Activated naive CD4-positive, alpha-beta T cell treated with anti-CD3 and anti-CD28 coated beads, Interleukin-2, amount 10 ng/mL, durations not matched to agents 7 days and 5 days (primary cell): ENCODE data around the gene PDPN.

Experiments
- CTCF ChIA-PET: fragments of 350-600 bp; sonication (Branson Sonifier 250); formaldehyde crosslinking; loops from one replicate; lab custom pipeline; 2021; ENCODE audit warnings: antibody characterized with exemption; lab: Charles Lee
- DNase-seq: peaks from one replicate; pipeline ENCODE4 v3.0.0-alpha.2; 2020
- H3K27ac Mint-ChIP-seq: one replicate; pipeline ENCODE4 v1.8.0; 2021; ENCODE audit warnings: mild to moderate bottlenecking, moderate library complexity, mixed read lengths
- H3K27me3 Mint-ChIP-seq: one replicate; pipeline ENCODE4 v1.8.0; 2021; ENCODE audit warnings: mild to moderate bottlenecking, mixed read lengths
- H3K36me3 Mint-ChIP-seq: one replicate; pipeline ENCODE4 v1.8.0; 2021; ENCODE audit warnings: mixed read lengths
- H3K4me1 Mint-ChIP-seq: one replicate; pipeline ENCODE4 v1.8.0; 2021; ENCODE audit warnings: mixed read lengths
- H3K4me3 Mint-ChIP-seq: one replicate; pipeline ENCODE4 v1.8.0; 2021; ENCODE audit warnings: mild to moderate bottlenecking, moderate library complexity, mixed read lengths
- H3K9me3 Mint-ChIP-seq: one replicate; pipeline ENCODE4 v1.8.0; 2021; ENCODE audit warnings: mixed read lengths

PDPN gene

GRCh38 chr1:13583595-13583965, at the start of gene PDPN:
Gene PDPN, plus strand, starts transcription at chr1:13583832. Its CDS starts 202 bp downstream, at chr1:13584034.
- H3K36me3 Mint-ChIP-seq: no peaks in the 10 kb centered on the region
- H3K4me1 Mint-ChIP-seq: no peaks in the 10 kb centered on the region
- CTCF ChIA-PET: no interaction called here
- peak within 1 kb of the TSS; percentile 28 for H3K27ac Mint-ChIP-seq
- peaks cover 72% of the 10 kb centered on the region for H3K27me3 Mint-ChIP-seq
- H3K9me3 Mint-ChIP-seq: no peaks in the 10 kb centered on the region
- no peak for DNase-seq
- no peak within 1 kb of the TSS for H3K4me3 Mint-ChIP-seq

GRCh38 chr1:13535227-13535626, 48.4 kb upstream of the PDPN start:
- no peaks in the 10 kb centered on the region for H3K4me1 Mint-ChIP-seq
- H3K27ac Mint-ChIP-seq: no peak overlapping the region
- CTCF ChIA-PET: no interaction called here
- no peak for DNase-seq
- no peak overlapping the region for H3K4me3 Mint-ChIP-seq
- H3K27me3 Mint-ChIP-seq: no peaks in the 10 kb centered on the region
- H3K36me3 Mint-ChIP-seq: no peaks in the 10 kb centered on the region
- H3K9me3 Mint-ChIP-seq: no peaks in the 10 kb centered on the region

GRCh38 chr1:13536571-13536970, 47.1 kb upstream of the PDPN start:
- CTCF ChIA-PET: no interaction called here

GRCh38 chr1:13538832-13539231, 44.8 kb upstream of the PDPN start:
- H3K36me3 Mint-ChIP-seq: no peaks in the 10 kb centered on the region
- H3K27ac Mint-ChIP-seq: no peak overlapping the region
- CTCF ChIA-PET: interaction anchor here (0.7 kb wide), 1 partner anchor 8 kb away, joined by 3 read pairs; no protein-coding TSS in a partner anchor
- no peaks in the 10 kb centered on the region for H3K9me3 Mint-ChIP-seq
- H3K27me3 Mint-ChIP-seq: no peaks in the 10 kb centered on the region
- DNase-seq: no peak
- H3K4me1 Mint-ChIP-seq: no peaks in the 10 kb centered on the region
- no peak overlapping the region for H3K4me3 Mint-ChIP-seq

More at GRCh38 chr1:13536571-13536970, 47.1 kb upstream of the PDPN start:
- no peaks in the 10 kb centered on the region for H3K9me3 Mint-ChIP-seq
- H3K36me3 Mint-ChIP-seq: no peaks in the 10 kb centered on the region
- H3K27ac Mint-ChIP-seq: no peak overlapping the region
- DNase-seq: no peak
- H3K4me1 Mint-ChIP-seq: no peaks in the 10 kb centered on the region
- H3K4me3 Mint-ChIP-seq: no peak overlapping the region
- H3K27me3 Mint-ChIP-seq: no peaks in the 10 kb centered on the region

- H3K9me3 Mint-ChIP-seq: no peaks in the 10 kb centered on the region
- CTCF ChIA-PET: interaction anchor here (0.7 kb wide), 1 partner anchor 9 kb away, joined by 3 read pairs; no protein-coding TSS in a partner anchor
- no peak for DNase-seq
- no peak overlapping the region for H3K4me3 Mint-ChIP-seq
- H3K27me3 Mint-ChIP-seq: no peaks in the 10 kb centered on the region
- no peak overlapping the region for H3K27ac Mint-ChIP-seq
- no peaks in the 10 kb centered on the region for H3K36me3 Mint-ChIP-seq
- H3K4me1 Mint-ChIP-seq: no peaks in the 10 kb centered on the region
Observed at GRCh38 chr1:13539683-13540082, 43.9 kb upstream of the PDPN start.

- no peaks in the 10 kb centered on the region for H3K4me1 Mint-ChIP-seq
- no peaks in the 10 kb centered on the region for H3K9me3 Mint-ChIP-seq
- no peaks in the 10 kb centered on the region for H3K36me3 Mint-ChIP-seq
- H3K27ac Mint-ChIP-seq: no peak overlapping the region
- H3K4me3 Mint-ChIP-seq: no peak overlapping the region
- CTCF ChIA-PET: no interaction called here
- DNase-seq: no peak
- H3K27me3 Mint-ChIP-seq: no peaks in the 10 kb centered on the region
Observed at GRCh38 chr1:13540866-13541265, 42.8 kb upstream of the PDPN start.

GRCh38 chr1:13541435-13542215, 42.0 kb upstream of the PDPN start:
- no peak overlapping the region for H3K27ac Mint-ChIP-seq
- DNase-seq: no peak
- CTCF ChIA-PET: no interaction called here

GRCh38 chr1:13543451-13544220, 40.0 kb upstream of the PDPN start:
- Mint-ChIP-seq H3K9me3 (no peaks in the 10 kb centered on the region), H3K27me3 (no peaks in the 10 kb centered on the region), H3K36me3 (no peaks in the 10 kb centered on the region), H3K27ac (no peak overlapping the region), H3K4me1 (no peaks in the 10 kb centered on the region), H3K4me3 (no peak overlapping the region)
- CTCF ChIA-PET: no interaction called here
- no peak for DNase-seq

More at GRCh38 chr1:13541435-13542215, 42.0 kb upstream of the PDPN start:
- no peaks in the 10 kb centered on the region for H3K9me3 Mint-ChIP-seq
- H3K4me3 Mint-ChIP-seq: no peak overlapping the region
- no peaks in the 10 kb centered on the region for H3K36me3 Mint-ChIP-seq
- no peaks in the 10 kb centered on the region for H3K27me3 Mint-ChIP-seq
- H3K4me1 Mint-ChIP-seq: no peaks in the 10 kb centered on the region

- no peak overlapping the region for H3K27ac Mint-ChIP-seq
- H3K4me1 Mint-ChIP-seq: no peaks in the 10 kb centered on the region
- H3K9me3 Mint-ChIP-seq: no peaks in the 10 kb centered on the region
- no peak for DNase-seq
- CTCF ChIA-PET: no interaction called here
- H3K27me3 Mint-ChIP-seq: peaks cover 2% of the 10 kb centered on the region
- H3K4me3 Mint-ChIP-seq: no peak overlapping the region
- no peaks in the 10 kb centered on the region for H3K36me3 Mint-ChIP-seq
Observed at GRCh38 chr1:13544221-13544556, 39.4 kb upstream of the PDPN start.

- no peaks in the 10 kb centered on the region for H3K9me3 Mint-ChIP-seq
- no peak for DNase-seq
- H3K4me3 Mint-ChIP-seq: no peak overlapping the region
- H3K4me1 Mint-ChIP-seq: no peaks in the 10 kb centered on the region
- H3K36me3 Mint-ChIP-seq: no peaks in the 10 kb centered on the region
- H3K27ac Mint-ChIP-seq: no peak overlapping the region
- H3K27me3 Mint-ChIP-seq: peaks cover 7% of the 10 kb centered on the region
- CTCF ChIA-PET: no interaction called here
Observed at GRCh38 chr1:13546791-13547190, 36.8 kb upstream of the PDPN start.

- Mint-ChIP-seq H3K4me1 (no peaks in the 10 kb centered on the region), H3K36me3 (no peaks in the 10 kb centered on the region), H3K4me3 (no peak overlapping the region), H3K9me3 (no peaks in the 10 kb centered on the region), H3K27me3 (peaks cover 7% of the 10 kb centered on the region), H3K27ac (no peak overlapping the region)
- CTCF ChIA-PET: no interaction called here
- no peak for DNase-seq
Observed at GRCh38 chr1:13548281-13548680, 35.4 kb upstream of the PDPN start.

GRCh38 chr1:13549021-13549420, 34.6 kb upstream of the PDPN start:
- Mint-ChIP-seq H3K27me3 (peaks cover 7% of the 10 kb centered on the region), H3K27ac (no peak overlapping the region), H3K4me1 (no peaks in the 10 kb centered on the region), H3K36me3 (no peaks in the 10 kb centered on the region), H3K4me3 (no peak overlapping the region), H3K9me3 (no peaks in the 10 kb centered on the region)
- CTCF ChIA-PET: no interaction called here
- DNase-seq: no peak

- H3K4me1 Mint-ChIP-seq: no peaks in the 10 kb centered on the region
- no peak for DNase-seq
- no peak overlapping the region for H3K4me3 Mint-ChIP-seq
- no peak overlapping the region for H3K27ac Mint-ChIP-seq
- CTCF ChIA-PET: no interaction called here
- H3K27me3 Mint-ChIP-seq: peaks cover 7% of the 10 kb centered on the region
- no peaks in the 10 kb centered on the region for H3K9me3 Mint-ChIP-seq
- no peaks in the 10 kb centered on the region for H3K36me3 Mint-ChIP-seq
Observed at GRCh38 chr1:13549521-13549920, 34.1 kb upstream of the PDPN start.

GRCh38 chr1:13550663-13551062, 33.0 kb upstream of the PDPN start:
- no peak overlapping the region for H3K4me3 Mint-ChIP-seq
- peaks cover 7% of the 10 kb centered on the region for H3K27me3 Mint-ChIP-seq
- H3K36me3 Mint-ChIP-seq: no peaks in the 10 kb centered on the region
- CTCF ChIA-PET: no interaction called here
- H3K4me1 Mint-ChIP-seq: no peaks in the 10 kb centered on the region
- H3K9me3 Mint-ChIP-seq: no peaks in the 10 kb centered on the region
- no peak for DNase-seq
- no peak overlapping the region for H3K27ac Mint-ChIP-seq

GRCh38 chr1:13554798-13555197, 28.8 kb upstream of the PDPN start:
- no peaks in the 10 kb centered on the region for H3K27me3 Mint-ChIP-seq
- no peaks in the 10 kb centered on the region for H3K36me3 Mint-ChIP-seq
- CTCF ChIA-PET: no interaction called here
- DNase-seq: no peak
- no peaks in the 10 kb centered on the region for H3K9me3 Mint-ChIP-seq
- H3K27ac Mint-ChIP-seq: no peak overlapping the region
- H3K4me3 Mint-ChIP-seq: no peak overlapping the region
- H3K4me1 Mint-ChIP-seq: no peaks in the 10 kb centered on the region
